Measurements from ENCODE around the gene PRLH. TPM values are rescaled to one million over a fixed set of nuclear protein-coding genes. Genes with fewer than 3 reads are reported as not detected.

Gene PRLH
- total RNA-seq (2014; rRNA removed; shearing (Covaris generic)), result not detected in 2 replicates

GRCh38 chr2:237566401-237567235, at the start of gene PRLH:
TSS of gene PRLH (plus strand) at chr2:237566574. CDS start at chr2:237566574, 0 bp downstream.

GRCh38 chr2:237590272-237591140, 24.1 kb downstream of the PRLH start, which contains the start of gene RAB17:
TSS of gene RAB17 (minus strand) at chr2:237590734. CDS start at chr2:237586154, 4,580 bp downstream.

Small RNA genes within 50 kb of the gene (small RNA-seq; reads per million reads assigned to genes)
- not detected for gene RNU6-1140P

Other genes starting within 250 kb of the PRLH start
- 7.3 and 8.0 TPM in 2 replicates for gene COL6A3, start 152.4 kb upstream of the PRLH start, total RNA-seq (2014; rRNA removed; shearing (Covaris generic))
- 24.7 and 25.0 TPM in 2 replicates for gene MLPH, start 79.3 kb upstream of the PRLH start, total RNA-seq (2014; rRNA removed; shearing (Covaris generic))
- 16.2 and 20.9 TPM in 2 replicates for gene RAB17, start 24.2 kb downstream of the PRLH start, total RNA-seq (2014; rRNA removed; shearing (Covaris generic))
- gene LRRFIP1, start 61.0 kb downstream of the PRLH start, total RNA-seq (2014; rRNA removed; shearing (Covaris generic)), result 53.3 and 53.9 TPM in 2 replicates
- gene RBM44, start 232.2 kb downstream of the PRLH start, total RNA-seq (2014; rRNA removed; shearing (Covaris generic)), result 0.16 and 0.53 TPM in 2 replicates